DND-41 (cell line): ENCODE results near the gene IL1RAPL2.

Experiments used
- CTCF ChIP-seq: IDR thresholded peaks from 2 replicates; pipeline ENCODE4 v1.5.1; 2012; ENCODE audit warnings: borderline replicate concordance, low read length, moderate library complexity, mild to moderate bottlenecking; ENCODE audit not compliant: poor library complexity, severe bottlenecking; ENCODE audit errors: extremely low read depth
- EZH2 ChIP-seq: IDR thresholded peaks from 3 replicates; pipeline ENCODE4 v1.6.1; 2012; ENCODE audit warnings: borderline replicate concordance, low read depth, mild to moderate bottlenecking, moderate library complexity, low read length, inconsistent platforms; ENCODE audit not compliant: severe bottlenecking

DNA sequence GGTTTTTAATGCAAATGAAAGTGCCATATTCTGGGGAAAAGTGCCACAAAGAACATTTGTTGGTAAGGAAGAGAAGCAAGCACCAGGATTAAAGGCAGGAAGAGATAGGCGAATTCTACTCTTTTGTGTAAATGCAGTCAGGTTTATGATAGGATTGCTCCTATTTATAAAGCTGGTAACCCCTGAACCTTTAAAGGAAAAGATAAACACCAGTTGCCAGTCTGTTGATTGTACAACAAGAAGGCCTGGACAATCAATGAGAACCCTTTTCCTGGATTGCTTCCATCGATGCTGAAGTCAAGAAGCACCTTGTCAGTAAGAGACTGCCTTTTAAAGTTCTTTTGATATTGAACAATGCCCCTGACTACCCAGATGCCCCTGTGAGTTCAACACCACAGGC, 1098.2 kb downstream of the IL1RAPL2 start:
- TF ChIP-seq CTCF (no peak), EZH2 (no peak)
